HepG2 (cell line): ENCODE results near the gene NLRP4. TPM values are rescaled to one million over a fixed set of nuclear protein-coding genes. Genes with fewer than 3 reads are reported as not detected.

Experiments used
- ATAC-seq: fragments of 200-7000 bp; cut with Tn5 transposase; 3 replicates; pipeline ENCODE4 v1.9.1; 2020; ENCODE audit warnings: mild to moderate bottlenecking, moderate library complexity
- BruUV-seq: library from RNA; stranded (reverse); fragments of 400-500 nt; replicated peaks from 2 replicates; lab custom pipeline; 2021; lab: Mats Ljungman, UMichigan
- CTCF ChIA-PET: fragments of 300-600 bp; formaldehyde crosslinking; extraction: SDS; loops from one replicate; lab custom pipeline; 2021; ENCODE audit warnings: low total read pairs, inconsistent platforms, low intra/inter-chr PET ratio; lab: Yijun Ruan, JAX
- POLR2A ChIA-PET: fragments of 350-600 bp; sonication (Branson Sonifier 250); formaldehyde crosslinking; loops from one replicate; lab custom pipeline; 2020; ENCODE audit warnings: antibody characterized with exemption, inconsistent platforms; lab: Yijun Ruan, JAX
- DNase-seq: peaks from one replicate; pipeline ENCODE4 v3.0.0-alpha.2; 2015; ENCODE audit warnings: low spot score
- FAIRE-seq: peaks from 3 replicates; lab custom pipeline; 2011; peaks lifted over from hg19 to GRCh38; lab: Jason Lieb, UNC
- H2AFZ ChIP-seq: one replicate; pipeline ENCODE4 v1.6.1; 2011; ENCODE audit warnings: low read length, inconsistent platforms
- H3K27ac ChIP-seq: fragments of 300-600 bp; 3 replicates; pipeline ENCODE4 v1.8.0; 2011; ENCODE audit warnings: mixed run types, mild to moderate bottlenecking, mixed read lengths, low read length, inconsistent platforms; ENCODE audit not compliant: insufficient read depth; ENCODE audit errors: extremely low read length
- H3K27me3 ChIP-seq, 2 experiments: fragments of 200-600 bp in 1 of 2; 2 replicates in 1 of 2; 3 replicates in 1 of 2; pipeline versions ENCODE4 v1.6.0 to v1.8.0; 2011; ENCODE audit warnings: low read length in 2 of 2, mild to moderate bottlenecking in 2 of 2, moderate library complexity in 2 of 2, inconsistent platforms in 1 of 2; ENCODE audit not compliant: insufficient read depth in 2 of 2, control insufficient read depth in 1 of 2
- H3K36me3 ChIP-seq, 2 experiments: fragments of 200-600 bp in 1 of 2; replicated peaks in 1 of 2; 2 replicates in 1 of 2; 3 replicates in 1 of 2; pipeline versions ENCODE4 v1.5.1 to v1.8.0; 2011; ENCODE audit warnings: low read length in 2 of 2, inconsistent platforms in 1 of 2; ENCODE audit not compliant: insufficient read depth in 2 of 2, control insufficient read depth in 1 of 2
- H3K4me1 ChIP-seq: 2 replicates; pipeline ENCODE4 v1.5.1; 2012; ENCODE audit warnings: low read length, inconsistent platforms; ENCODE audit not compliant: insufficient read depth
- H3K4me2 ChIP-seq: 2 replicates; pipeline ENCODE4 v1.6.0; 2011; ENCODE audit warnings: low read depth, low read length, inconsistent platforms
- H3K4me3 ChIP-seq, 3 experiments: fragments of 200-600 bp in 1 of 3; sonication (generic), shearing (Covaris generic) in 1 of 3; replicated peaks in 1 of 3; 2 replicates each; pipeline ENCODE4 v1.5.1; 2011 to 2016; ENCODE audit warnings: low read length in 3 of 3, inconsistent platforms in 2 of 3, low read depth in 2 of 3, mild to moderate bottlenecking in 2 of 3, control low read depth in 1 of 3, mixed read lengths in 1 of 3; ENCODE audit not compliant: insufficient read depth in 1 of 3
- H3K79me2 ChIP-seq: one replicate; pipeline ENCODE4 v1.6.1; 2011; ENCODE audit warnings: low read length, inconsistent platforms; ENCODE audit not compliant: insufficient read depth
- H3K9ac ChIP-seq: 2 replicates; pipeline ENCODE4 v1.6.0; 2011; ENCODE audit warnings: mild to moderate bottlenecking, low read depth, low read length, inconsistent platforms; ENCODE audit not compliant: insufficient read depth
- H3K9me3 ChIP-seq: 2 replicates; pipeline ENCODE4 v1.5.1; 2012; ENCODE audit warnings: mild to moderate bottlenecking, low read length
- H4K20me1 ChIP-seq: 2 replicates; pipeline ENCODE4 v1.6.0; 2011; ENCODE audit warnings: inconsistent platforms, mild to moderate bottlenecking, low read length, moderate library complexity; ENCODE audit not compliant: insufficient read depth
- ARHGAP35 ChIP-seq: sonication (generic); formaldehyde crosslinking; IDR thresholded peaks from 2 replicates; pipeline ENCODE4 v1.9.0; 2022; ENCODE audit warnings: mild to moderate bottlenecking, inconsistent platforms, moderate library complexity, missing genetic modification reagents, borderline replicate concordance
- BHLHE40 ChIP-seq: IDR thresholded peaks from 2 replicates; pipeline ENCODE4 v1.6.1; 2011; ENCODE audit warnings: low read length, improper control_type of control experiment
- BRD4 ChIP-seq: sonication (generic); formaldehyde crosslinking; IDR thresholded peaks from 2 replicates; pipeline ENCODE4 v1.4.0; 2020; ENCODE audit warnings: missing genetic modification reagents
- CBX2 ChIP-seq, 2 experiments: fragments of 200-600 bp in 1 of 2; sonication (generic); formaldehyde crosslinking in 1 of 2; IDR thresholded peaks; 2 replicates each; pipeline versions ENCODE4 v1.7.0 to v1.8.1; 2018 to 2022; ENCODE audit warnings: low read depth in 2 of 2, low read length in 1 of 2, mild to moderate bottlenecking in 1 of 2, missing genetic modification reagents in 1 of 2
- POLR2A ChIP-seq, 2 experiments: IDR thresholded peaks; 2 replicates each; pipeline ENCODE4 v1.6.1; 2011; ENCODE audit warnings: low read depth in 2 of 2, low read length in 2 of 2, mild to moderate bottlenecking in 1 of 2, moderate library complexity in 1 of 2; ENCODE audit not compliant: insufficient read depth in 1 of 2
- RFX1 ChIP-seq: fragments of 450-650 bp; IDR thresholded peaks from 2 replicates; pipeline ENCODE4 v1.6.1; 2017
- SOX13 ChIP-seq, 3 experiments: fragments of 450-650 bp in 1 of 3; sonication (generic) in 1 of 3; formaldehyde crosslinking in 1 of 3; IDR thresholded peaks in 2 of 3; conservative IDR thresholded peaks in 1 of 3; 2 replicates each; pipeline versions ENCODE4 v1.5.0 to v1.6.1; 2016 to 2020; ENCODE audit warnings: antibody characterized with exemption in 1 of 3, mild to moderate bottlenecking in 1 of 3, missing compliant biosample characterization in 1 of 3, missing genetic modification reagents in 1 of 3, moderate library complexity in 1 of 3
- SRSF9 ChIP-seq: fragments of 200-400 bp; formaldehyde crosslinking; IDR thresholded peaks from 2 replicates; pipeline ENCODE4 v1.6.1; 2018; ENCODE audit warnings: borderline replicate concordance, mild to moderate bottlenecking, low read depth, low read length; ENCODE audit not compliant: insufficient read depth, poor library complexity, severe bottlenecking
- ZC3H13 ChIP-seq: sonication (generic); formaldehyde crosslinking; IDR thresholded peaks from 2 replicates; pipeline ENCODE4 v1.8.1; 2023; ENCODE audit warnings: mild to moderate bottlenecking, missing genetic modification reagents, moderate library complexity
- ZNF20 ChIP-seq: sonication (generic); formaldehyde crosslinking; IDR thresholded peaks from 2 replicates; pipeline ENCODE4 v1.4.0; 2020; ENCODE audit warnings: mild to moderate bottlenecking, moderate library complexity, missing genetic modification reagents
- ZNF431 ChIP-seq: sonication (generic); formaldehyde crosslinking; IDR thresholded peaks from 2 replicates; pipeline ENCODE4 v1.9.0; 2022; ENCODE audit warnings: missing genetic modification reagents, low read depth, mild to moderate bottlenecking, borderline replicate concordance
- WGBS: methylation state at CpG from one replicate; pipeline ENCODE4 v1.1.6; 2017; ENCODE audit warnings: low lambda C conversion rate; 5-methylcytosine and 5-hydroxymethylcytosine counted together
- in situ Hi-C: cut with HindIII; loops from 2 replicates; pipeline ENCODE4 v1.10.0; 2017; ENCODE audit warnings: low pct_unique_long_range_greater_than_20kb; ENCODE audit not compliant: extremely low pct_ligation_motif_present
- intact Hi-C: fragments of 100-400 bp; cut with micrococcal nuclease; formaldehyde crosslinking; loops from one replicate; pipeline ENCODE4 v1.10.0; 2022; ENCODE audit not compliant: unreplicated experiment
- polyA plus RNA-seq, 8 experiments: library from polyadenylated mRNA; depleted of rRNA in 3 of 8; stranded (reverse) in 7 of 8; unstranded in 1 of 8; fragments of >200 nt; fragmentation: Illumina TruSeq in 4 of 8; extraction: Trizol in 4 of 8; gene quantifications; 2 replicates each; pipeline versions ENCODE4 v1.2.1 to v1.2.3, GENCODE V29; 2011 to 2016; ENCODE audit warnings: low read depth in 4 of 8, missing spikeins in 1 of 8, mixed read lengths in 1 of 8; ENCODE audit not compliant: insufficient read depth in 1 of 8
- total RNA-seq, 5 experiments: library from RNA; depleted of rRNA; stranded (reverse); fragments of >200 nt; fragmentation: Illumina TruSeq; extraction: Trizol; gene quantifications; 2 replicates each; pipeline ENCODE4 v1.2.3, GENCODE V29; 2016; ENCODE audit warnings: low read depth in 1 of 5
- TF ChIP-seq, protein P1 (sequence below): fragments of 450-650 bp; IDR thresholded peaks from 2 replicates; pipeline ENCODE4 v1.6.1; 2017
- TF ChIP-seq, protein P2 (sequence below): sonication (generic); formaldehyde crosslinking; IDR thresholded peaks from 2 replicates; pipeline ENCODE4 v1.5.0; 2020; ENCODE audit warnings: missing genetic modification reagents
- TF ChIP-seq, protein P3 (sequence below): sonication (generic); formaldehyde crosslinking; IDR thresholded peaks from 2 replicates; pipeline ENCODE4 v1.8.0; 2022; ENCODE audit warnings: missing genetic modification reagents, mild to moderate bottlenecking, inconsistent platforms, borderline replicate concordance
- TF ChIP-seq, protein P4 (sequence below): sonication (generic); formaldehyde crosslinking; IDR thresholded peaks from 2 replicates; pipeline ENCODE4 v1.4.0; 2020; ENCODE audit warnings: missing genetic modification reagents, borderline replicate concordance

NLRP4 gene
- total and polyA plus RNA-seq, 2 of the 13 experiments (the other 11 are each of a cell fraction or from before 2014, with no cell fraction given) = not detected

DNA sequence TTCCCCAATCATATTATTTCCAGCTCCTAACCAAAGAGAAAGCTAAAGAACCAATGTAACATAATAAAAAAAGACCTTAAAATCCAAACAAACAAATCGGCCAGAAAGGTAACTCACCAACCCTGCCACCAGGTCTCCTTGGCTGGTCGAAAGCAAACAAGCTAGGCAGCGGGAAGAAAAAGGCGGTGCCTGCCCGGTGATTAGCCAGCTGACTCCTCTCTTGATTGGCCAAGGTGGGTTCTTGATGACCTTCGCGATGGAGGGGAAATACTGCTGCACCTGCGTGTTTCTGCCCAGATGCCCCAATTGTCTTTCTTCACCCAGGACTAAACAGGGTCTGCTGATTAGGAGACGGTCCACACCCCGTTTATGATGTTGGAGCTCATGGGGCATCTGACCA is 4.5 kb upstream of the NLRP4 start, which contains the start of gene NLRP11:
Gene NLRP11 (minus strand): TSS at position 154 of the 400 bp plus-strand sequence. CDS start 13,825 bp downstream, outside the sequence.
- WGBS = 6% methylated on average over 9 of the region's 10 CpGs
- Histone ChIP-seq H3K9me3 (no peaks in the 10 kb centered on the region), H3K27ac (no peak within 1 kb of the TSS), H3K4me2 (no peak within 1 kb of the TSS), H3K4me1 (no peaks in the 10 kb centered on the region), H3K79me2 (no peaks in the 10 kb centered on the region), H3K9ac (no peak within 1 kb of the TSS), H4K20me1 (no peaks in the 10 kb centered on the region), H3K27me3 (peaks cover 0 to 9% of the 10 kb centered on the region in 2 experiments; a peak in 2 of 5 replicates), H3K4me3 (no peak within 1 kb of the TSS), H3K36me3 (no peaks in the 10 kb centered on the region), H2AFZ (no peak within 1 kb of the TSS)
- CTCF ChIA-PET = no interaction called here
- intact Hi-C loops (no loop called here), in situ Hi-C loops (no loop called here)
- FAIRE-seq = no peak
- ATAC-seq = no peak
- POLR2A ChIA-PET = no interaction called here
- no peak for DNase-seq
- BruUV-seq = no TSS peak
- TF ChIP-seq RFX1 (no peak), BHLHE40 (no peak), SRSF9 (no peak), ZC3H13 (no peak), ZNF20 (CRISPR knock-in tag) (no peak), CBX2 (IDR thresholded peaks at IDR 0.05; ENCODE audit: low read depth, low read length) (no peak), CBX2 (CRISPR knock-in tag; IDR thresholded peaks at IDR 0.05; ENCODE audit: low read depth) (no peak), ARHGAP35 (CRISPR knock-in tag) (no peak), BRD4 (no peak), SOX13 (IDR thresholded peaks at IDR 0.05) (no peak), SOX13 (CRISPR knock-in tag; conservative IDR thresholded peaks at IDR 0.05 in 1 of 2, IDR thresholded peaks at IDR 0.05 in 1 of 2) (no peak), POLR2A (IDR thresholded peaks at IDR 0.05; ENCODE audit: insufficient read depth in 1 of 2, low read depth in 2 of 2, low read length in 2 of 2) (no peak), ZNF431 (no peak)
- TF ChIP-seq, protein P1, sequence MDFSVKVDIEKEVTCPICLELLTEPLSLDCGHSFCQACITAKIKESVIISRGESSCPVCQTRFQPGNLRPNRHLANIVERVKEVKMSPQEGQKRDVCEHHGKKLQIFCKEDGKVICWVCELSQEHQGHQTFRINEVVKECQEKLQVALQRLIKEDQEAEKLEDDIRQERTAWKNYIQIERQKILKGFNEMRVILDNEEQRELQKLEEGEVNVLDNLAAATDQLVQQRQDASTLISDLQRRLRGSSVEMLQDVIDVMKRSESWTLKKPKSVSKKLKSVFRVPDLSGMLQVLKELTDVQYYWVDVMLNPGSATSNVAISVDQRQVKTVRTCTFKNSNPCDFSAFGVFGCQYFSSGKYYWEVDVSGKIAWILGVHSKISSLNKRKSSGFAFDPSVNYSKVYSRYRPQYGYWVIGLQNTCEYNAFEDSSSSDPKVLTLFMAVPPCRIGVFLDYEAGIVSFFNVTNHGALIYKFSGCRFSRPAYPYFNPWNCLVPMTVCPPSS = no peak
- TF ChIP-seq, protein P2, sequence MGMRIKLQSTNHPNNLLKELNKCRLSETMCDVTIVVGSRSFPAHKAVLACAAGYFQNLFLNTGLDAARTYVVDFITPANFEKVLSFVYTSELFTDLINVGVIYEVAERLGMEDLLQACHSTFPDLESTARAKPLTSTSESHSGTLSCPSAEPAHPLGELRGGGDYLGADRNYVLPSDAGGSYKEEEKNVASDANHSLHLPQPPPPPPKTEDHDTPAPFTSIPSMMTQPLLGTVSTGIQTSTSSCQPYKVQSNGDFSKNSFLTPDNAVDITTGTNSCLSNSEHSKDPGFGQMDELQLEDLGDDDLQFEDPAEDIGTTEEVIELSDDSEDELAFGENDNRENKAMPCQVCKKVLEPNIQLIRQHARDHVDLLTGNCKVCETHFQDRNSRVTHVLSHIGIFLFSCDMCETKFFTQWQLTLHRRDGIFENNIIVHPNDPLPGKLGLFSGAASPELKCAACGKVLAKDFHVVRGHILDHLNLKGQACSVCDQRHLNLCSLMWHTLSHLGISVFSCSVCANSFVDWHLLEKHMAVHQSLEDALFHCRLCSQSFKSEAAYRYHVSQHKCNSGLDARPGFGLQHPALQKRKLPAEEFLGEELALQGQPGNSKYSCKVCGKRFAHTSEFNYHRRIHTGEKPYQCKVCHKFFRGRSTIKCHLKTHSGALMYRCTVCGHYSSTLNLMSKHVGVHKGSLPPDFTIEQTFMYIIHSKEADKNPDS (CRISPR knock-in tag) = no peak
- TF ChIP-seq, protein P3, sequence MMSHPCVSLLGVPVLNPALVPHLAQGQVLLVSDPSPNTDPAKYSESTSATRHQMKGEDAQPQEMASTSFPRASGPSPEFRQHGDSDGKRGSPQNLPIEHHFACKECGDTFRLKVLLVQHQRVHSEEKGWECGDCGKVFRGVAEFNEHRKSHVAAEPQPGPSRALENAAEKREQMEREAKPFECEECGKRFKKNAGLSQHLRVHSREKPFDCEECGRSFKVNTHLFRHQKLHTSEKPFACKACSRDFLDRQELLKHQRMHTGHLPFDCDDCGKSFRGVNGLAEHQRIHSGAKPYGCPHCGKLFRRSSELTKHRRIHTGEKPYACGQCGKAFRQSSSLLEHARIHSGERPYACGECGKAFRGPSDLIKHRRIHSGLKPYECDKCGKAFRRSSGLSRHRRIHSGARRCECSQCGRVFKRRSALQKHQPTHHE (CRISPR knock-in tag) = no peak
- TF ChIP-seq, protein P4, sequence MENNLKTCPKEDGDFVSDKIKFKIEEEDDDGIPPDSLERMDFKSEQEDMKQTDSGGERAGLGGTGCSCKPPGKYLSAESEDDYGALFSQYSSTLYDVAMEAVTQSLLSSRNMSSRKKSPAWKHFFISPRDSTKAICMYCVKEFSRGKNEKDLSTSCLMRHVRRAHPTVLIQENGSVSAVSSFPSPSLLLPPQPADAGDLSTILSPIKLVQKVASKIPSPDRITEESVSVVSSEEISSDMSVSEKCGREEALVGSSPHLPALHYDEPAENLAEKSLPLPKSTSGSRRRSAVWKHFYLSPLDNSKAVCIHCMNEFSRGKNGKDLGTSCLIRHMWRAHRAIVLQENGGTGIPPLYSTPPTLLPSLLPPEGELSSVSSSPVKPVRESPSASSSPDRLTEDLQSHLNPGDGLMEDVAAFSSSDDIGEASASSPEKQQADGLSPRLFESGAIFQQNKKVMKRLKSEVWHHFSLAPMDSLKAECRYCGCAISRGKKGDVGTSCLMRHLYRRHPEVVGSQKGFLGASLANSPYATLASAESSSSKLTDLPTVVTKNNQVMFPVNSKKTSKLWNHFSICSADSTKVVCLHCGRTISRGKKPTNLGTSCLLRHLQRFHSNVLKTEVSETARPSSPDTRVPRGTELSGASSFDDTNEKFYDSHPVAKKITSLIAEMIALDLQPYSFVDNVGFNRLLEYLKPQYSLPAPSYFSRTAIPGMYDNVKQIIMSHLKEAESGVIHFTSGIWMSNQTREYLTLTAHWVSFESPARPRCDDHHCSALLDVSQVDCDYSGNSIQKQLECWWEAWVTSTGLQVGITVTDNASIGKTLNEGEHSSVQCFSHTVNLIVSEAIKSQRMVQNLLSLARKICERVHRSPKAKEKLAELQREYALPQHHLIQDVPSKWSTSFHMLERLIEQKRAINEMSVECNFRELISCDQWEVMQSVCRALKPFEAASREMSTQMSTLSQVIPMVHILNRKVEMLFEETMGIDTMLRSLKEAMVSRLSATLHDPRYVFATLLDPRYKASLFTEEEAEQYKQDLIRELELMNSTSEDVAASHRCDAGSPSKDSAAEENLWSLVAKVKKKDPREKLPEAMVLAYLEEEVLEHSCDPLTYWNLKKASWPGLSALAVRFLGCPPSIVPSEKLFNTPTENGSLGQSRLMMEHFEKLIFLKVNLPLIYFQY = no peak
